Measurements from ENCODE around the gene MAPK14.

GRCh38 chr6:36064770-36065396 is 37.3 kb downstream of the MAPK14 start:
- TF ChIP-seq EZH2 (IDR thresholded peaks at IDR 0.05; ENCODE audit: insufficient read depth, poor library complexity, severe bottlenecking) (no peak), EZH2phosphoT487 (IDR thresholded peaks at IDR 0.05; ENCODE audit: insufficient read depth, low read depth) (no peak)

All from GM23248 (cell line).